Brain pericyte (primary cell): ENCODE data around the gene CUEDC2.

Source experiments
- DNase-seq: peaks from one replicate; pipeline ENCODE4 v3.0.0-alpha.2; 2012; ENCODE audit warnings: low read depth, low spot score

Gene CUEDC2

GRCh38 chr10:102396730-102397151 lies 35.6 kb downstream of the CUEDC2 start:
- no peak for DNase-seq

DNA sequence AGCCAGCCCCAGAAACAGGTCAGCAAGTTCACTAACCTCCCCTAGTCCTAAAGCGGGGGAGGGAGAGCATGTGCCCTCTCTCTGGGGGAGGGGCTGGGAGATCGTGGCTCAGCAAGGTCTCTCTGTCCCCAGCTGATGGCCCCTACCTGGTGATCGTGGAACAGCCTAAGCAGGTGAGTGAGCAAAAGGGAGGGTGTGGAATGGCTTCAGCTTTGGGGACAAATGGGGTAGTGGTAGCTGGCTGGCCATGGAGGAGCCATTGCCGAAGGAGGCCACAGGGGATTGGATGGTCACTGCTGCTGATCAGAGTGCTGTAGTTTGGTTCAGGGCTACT lies 36.1 kb downstream of the CUEDC2 start:
- no peak for DNase-seq

DNA sequence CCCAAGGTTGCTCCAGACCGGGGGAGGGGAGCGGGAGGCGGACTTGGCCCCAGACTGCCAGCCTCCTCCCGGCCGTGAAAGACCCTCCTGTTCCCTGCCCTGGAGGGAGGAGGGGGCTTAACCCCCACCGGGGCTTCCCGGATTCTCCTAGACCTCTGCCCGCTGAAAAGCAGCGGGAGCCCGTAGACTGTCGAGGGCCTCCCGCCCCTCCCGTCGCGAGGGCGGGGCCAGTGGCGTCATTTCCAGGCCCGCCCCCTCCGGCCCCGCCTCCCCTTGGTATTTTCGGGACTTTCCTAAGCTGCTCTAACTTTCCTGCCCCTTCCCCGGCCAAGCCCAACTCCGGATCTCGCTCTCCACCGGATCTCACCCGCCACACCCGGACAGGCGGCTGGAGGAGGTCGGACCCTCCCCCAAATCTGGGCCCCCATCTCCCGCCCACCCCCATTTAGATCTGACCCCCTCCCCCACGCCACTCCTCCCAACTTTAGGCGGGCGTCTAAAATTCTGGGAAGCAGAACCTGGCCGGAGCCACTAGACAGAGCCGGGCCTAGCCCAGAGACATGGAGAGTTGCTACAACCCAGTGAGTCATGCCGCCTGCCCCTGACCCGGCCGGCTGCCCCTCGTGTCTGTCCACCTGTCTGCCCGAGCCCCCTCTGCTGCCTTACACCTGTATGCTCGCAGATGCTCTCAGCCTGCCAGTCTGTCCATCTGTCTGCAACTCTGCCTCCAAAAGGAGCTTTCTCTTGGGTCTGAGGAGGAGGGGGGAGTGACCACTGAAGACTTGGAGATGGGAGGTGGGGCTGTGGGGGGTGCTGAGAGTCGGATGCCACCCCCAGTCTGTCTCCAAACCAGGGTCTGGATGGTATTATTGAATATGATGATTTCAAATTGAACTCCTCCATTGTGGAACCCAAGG lies 36.7 kb downstream of the CUEDC2 start, which contains the start of gene NFKB2:
NFKB2 (plus strand) TSS at position 306 of the 917 bp plus-strand sequence; CDS start at position 561, 255 bp downstream.
- DNase-seq: peak; percentile 56

- no peak for DNase-seq
Measured at GRCh38 chr10:102394801-102395399, 37.5 kb downstream of the CUEDC2 start.

DNA sequence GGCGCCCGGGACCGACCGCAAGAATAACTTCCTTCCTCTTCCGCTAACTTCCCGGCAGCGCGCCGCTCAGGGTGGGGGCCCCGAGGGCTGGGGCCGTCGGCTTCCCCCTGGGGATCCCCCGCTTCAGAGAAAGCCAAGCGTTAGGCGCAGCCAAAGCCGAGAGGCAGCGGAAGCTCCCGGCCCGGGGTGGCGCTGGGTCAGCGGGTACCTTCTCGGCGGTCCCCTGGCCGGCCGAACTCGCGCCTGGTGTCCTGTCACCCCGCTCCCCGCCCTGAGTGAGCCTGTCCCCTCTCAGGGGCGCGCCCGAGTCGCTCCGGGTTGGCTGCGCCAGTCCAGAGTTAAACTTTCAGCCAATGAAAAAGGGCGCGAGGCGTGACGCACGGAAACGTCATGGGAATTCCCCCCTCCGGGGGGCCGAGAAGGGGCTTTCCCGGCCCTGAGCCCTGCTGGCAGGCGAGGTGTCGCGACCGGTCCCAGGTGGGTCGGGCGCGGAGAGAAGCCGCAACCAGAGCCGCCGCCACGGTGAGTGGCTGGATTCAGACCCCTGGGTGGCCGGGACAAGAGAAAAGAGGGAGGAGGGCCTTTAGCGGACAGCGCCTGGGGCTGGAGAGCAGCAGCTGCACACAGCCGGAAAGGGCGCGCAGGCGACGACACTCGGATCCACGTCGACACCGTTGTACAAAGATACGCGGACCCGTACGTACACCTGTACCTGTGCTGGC lies 38.1 kb downstream of the CUEDC2 start:
- peak; percentile 78 for DNase-seq

GRCh38 chr10:102393411-102394078 lies 38.8 kb downstream of the CUEDC2 start:
- DNase-seq: no peak

- DNase-seq: no peak
Measured at GRCh38 chr10:102392306-102392705, 40.1 kb downstream of the CUEDC2 start.

DNA sequence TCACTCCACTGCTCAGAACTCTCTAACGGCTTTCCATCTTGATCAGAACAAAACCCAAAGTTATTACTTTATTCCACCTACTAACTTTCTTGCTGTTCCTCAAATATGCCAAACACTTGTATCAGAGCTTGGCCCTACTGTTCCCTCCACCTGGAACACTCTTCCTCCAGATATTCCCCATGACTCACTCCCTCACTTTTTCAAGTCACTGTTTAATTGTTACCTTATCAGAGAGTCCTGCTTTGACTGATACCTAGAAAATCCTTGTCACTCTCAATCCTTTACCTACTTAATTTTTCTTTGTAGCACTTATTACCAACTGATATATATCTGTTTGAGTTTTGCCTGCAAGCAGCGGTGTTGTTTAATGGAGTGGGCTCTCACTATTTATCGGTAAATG lies 42.5 kb downstream of the CUEDC2 start:
- no peak for DNase-seq

GRCh38 chr10:102384606-102385429 lies 47.6 kb downstream of the CUEDC2 start:
- DNase-seq: no peak

DNA sequence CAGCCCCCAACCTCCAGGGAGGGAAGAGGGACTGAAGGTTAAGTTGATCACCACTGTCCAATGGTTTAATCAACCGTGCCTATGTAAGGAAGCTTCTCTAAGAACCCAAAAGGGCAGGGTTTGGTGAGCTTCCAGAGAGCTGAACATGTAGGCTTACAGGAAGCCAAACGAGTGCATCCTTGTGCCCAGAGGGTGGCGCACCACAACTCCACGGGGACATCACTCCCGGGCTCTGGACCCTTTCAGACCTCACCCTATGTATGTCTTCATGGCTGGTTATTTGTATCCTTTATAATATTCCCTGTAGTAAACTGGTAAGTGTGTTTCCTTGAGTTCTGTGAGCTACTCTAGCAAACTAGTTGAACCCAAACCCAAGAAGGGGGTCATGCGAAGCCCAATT lies 48.3 kb downstream of the CUEDC2 start:
- no peak for DNase-seq

DNA sequence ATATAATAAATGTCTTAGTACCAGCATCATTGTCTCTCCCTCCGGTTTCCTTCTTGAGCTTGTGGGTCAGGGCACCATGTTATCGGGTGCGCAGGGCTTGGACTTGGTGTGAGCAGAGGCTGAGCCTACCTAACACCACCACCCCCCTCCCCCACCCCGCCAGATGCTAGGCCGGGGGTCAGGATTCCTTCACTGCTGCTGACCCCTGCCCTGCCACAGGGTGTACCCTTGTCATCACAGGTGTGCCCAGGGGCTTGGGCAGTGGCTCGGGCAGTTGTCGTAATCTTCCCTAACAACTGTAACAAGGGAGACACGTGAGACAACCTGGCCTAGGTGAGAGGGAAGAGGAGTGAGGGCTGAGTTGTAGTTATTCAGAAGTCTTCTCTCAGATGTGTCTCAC lies 49.5 kb downstream of the CUEDC2 start:
- DNase-seq: no peak

DNA sequence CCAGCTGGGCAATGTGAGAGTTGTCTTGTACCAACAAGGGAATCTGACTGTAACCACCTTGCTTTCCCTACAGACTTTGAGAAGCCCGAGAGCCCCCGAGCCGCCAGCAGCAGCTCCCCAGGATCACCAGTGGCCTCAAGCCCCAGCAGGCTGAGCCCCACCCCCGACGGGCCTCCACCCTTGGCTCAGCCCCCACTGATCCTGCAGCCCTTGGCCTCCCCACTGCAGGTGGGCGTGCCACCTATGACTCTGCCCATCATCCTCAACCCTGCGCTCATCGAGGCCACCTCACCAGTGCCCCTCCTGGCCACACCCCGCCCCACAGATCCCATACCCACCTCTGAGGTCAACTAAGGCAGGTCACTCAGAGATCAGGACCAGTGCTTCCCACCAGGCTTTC lies 50.4 kb downstream of the CUEDC2 start:
- no peak for DNase-seq

GRCh38 chr10:102379383-102379782 lies 53.0 kb downstream of the CUEDC2 start:
- DNase-seq: no peak

GRCh38 chr10:102376901-102377300 lies 55.5 kb downstream of the CUEDC2 start:
- DNase-seq: no peak

GRCh38 chr10:102375867-102376266 lies 56.5 kb downstream of the CUEDC2 start:
- no peak for DNase-seq

- DNase-seq: no peak
Measured at GRCh38 chr10:102375250-102375649, 57.1 kb downstream of the CUEDC2 start.
